Fibroblast of pulmonary artery (primary cell): ENCODE results near the gene IGFLR1.
A peak's percentile ranks its signal among the peaks of the same experiment; 100 is the strongest.

ENCODE experiments used
- DNase-seq: peaks from one replicate; pipeline ENCODE4 v3.0.0-alpha.2; 2010; ENCODE audit warnings: low read depth
- H3K4me3 ChIP-seq: replicated peaks from 2 replicates; pipeline ENCODE4 v1.5.1; 2011; ENCODE audit warnings: low read depth, mild to moderate bottlenecking, control low read depth, low read length, moderate library complexity
- CTCF ChIP-seq: IDR thresholded peaks from 2 replicates; pipeline ENCODE4 v1.5.1; 2011; ENCODE audit warnings: mild to moderate bottlenecking, control low read depth, low read length, inconsistent platforms; ENCODE audit errors: missing control alignments

IGFLR1 gene

DNA sequence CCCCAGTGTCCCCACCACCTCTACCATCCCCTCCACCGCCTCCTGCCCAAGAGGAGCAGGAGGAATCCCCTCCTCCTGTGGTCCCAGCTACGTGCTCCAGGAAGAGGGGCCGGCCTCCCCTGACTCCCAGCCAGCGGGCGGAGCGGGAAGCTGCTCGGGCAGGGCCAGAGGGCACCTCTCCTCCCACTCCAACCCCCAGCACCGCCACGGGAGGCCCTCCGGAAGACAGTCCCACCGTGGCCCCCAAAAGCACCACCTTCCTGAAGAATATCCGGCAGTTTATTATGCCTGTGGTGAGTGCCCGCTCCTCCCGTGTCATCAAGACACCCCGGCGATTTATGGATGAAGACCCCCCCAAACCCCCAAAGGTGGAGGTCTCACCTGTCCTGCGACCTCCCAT is 21.6 kb downstream of the IGFLR1 start:
- no peak for TF ChIP-seq CTCF
- DNase-seq: no peak
- no peak overlapping the region for H3K4me3 ChIP-seq

DNA sequence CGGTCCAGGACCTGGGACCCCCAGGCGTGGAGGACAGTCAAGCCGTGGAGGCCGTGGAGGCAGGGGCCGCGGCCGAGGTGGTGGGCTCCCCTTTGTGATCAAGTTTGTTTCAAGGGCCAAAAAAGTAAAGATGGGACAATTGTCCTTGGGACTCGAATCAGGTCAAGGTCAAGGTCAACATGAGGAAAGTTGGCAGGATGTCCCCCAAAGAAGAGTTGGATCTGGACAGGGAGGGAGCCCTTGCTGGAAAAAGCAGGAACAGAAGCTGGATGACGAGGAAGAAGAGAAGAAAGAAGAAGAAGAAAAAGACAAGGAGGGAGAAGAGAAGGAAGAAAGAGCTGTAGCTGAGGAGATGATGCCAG is 22.1 kb downstream of the IGFLR1 start:
- H3K4me3 ChIP-seq: no peak overlapping the region
- TF ChIP-seq CTCF: no peak
- no peak for DNase-seq

DNA sequence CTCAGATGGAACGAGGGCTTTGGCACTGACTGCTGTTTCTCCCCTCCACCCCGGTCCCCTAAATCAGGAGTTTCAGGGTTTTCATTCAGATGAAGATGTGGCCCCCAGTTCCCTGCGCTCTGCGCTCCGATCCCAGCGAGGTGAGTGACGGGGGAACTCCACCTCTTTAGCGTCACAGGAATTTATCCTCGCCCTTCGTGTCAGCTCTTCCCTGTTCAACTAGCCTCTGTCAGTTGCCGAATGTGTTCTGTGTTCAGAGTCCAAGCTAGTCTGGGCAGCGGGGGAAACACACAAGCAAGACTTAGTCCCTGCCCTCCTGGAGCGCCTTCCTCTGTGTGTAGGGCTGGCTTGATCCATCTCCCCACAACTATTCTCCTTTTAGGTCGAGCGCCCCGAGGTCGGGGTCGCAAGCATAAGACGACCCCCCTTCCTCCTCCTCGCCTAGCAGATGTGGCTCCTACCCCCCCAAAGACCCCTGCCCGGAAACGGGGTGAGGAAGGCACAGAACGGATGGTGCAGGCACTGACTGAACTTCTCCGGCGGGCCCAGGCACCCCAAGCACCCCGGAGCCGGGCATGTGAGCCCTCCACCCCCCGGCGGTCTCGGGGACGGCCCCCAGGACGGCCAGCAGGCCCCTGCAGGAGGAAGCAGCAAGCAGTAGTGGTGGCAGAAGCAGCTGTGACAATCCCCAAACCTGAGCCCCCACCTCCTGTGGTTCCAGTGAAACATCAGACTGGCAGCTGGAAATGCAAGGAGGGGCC is 22.7 kb downstream of the IGFLR1 start:
- peak overlapping the region; percentile 81 for H3K4me3 ChIP-seq
- no peak for DNase-seq
- TF ChIP-seq CTCF: no peak

- peak overlapping the region; percentile 81 for H3K4me3 ChIP-seq
- DNase-seq: peak; percentile 8
- no peak for TF ChIP-seq CTCF
Observed at GRCh38 chr19:35718345-35719041, 23.8 kb downstream of the IGFLR1 start.

DNA sequence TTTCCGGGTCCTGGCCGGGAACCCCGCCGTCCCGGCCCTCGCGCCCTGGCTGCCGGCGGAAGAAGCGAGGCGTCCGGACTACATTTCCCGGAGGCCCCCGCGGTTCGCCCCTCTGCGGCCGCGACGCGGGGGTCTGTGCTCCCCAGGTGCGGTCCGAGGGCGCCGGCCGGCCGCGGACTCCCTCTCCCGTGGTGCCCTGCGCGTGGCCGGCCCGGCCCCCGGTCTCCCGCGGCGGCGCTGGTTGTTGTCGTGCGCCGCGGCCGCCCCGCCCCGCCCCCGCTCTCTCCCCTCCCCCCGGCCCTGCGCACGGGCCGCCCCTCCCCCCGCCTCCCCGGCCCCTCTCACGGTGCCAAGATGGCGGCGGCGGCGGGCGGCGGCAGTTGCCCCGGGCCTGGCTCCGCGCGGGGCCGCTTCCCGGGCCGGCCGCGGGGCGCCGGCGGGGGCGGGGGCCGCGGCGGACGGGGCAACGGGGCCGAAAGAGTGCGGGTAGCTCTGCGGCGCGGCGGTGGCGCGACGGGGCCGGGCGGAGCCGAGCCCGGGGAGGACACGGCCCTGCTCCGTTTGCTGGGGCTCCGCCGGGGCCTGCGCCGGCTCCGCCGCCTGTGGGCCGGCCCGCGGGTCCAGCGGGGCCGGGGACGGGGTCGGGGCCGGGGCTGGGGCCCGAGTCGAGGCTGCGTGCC is 24.4 kb downstream of the IGFLR1 start, which contains the start of gene KMT2B:
TSS of gene KMT2B (plus strand) at position 339 of the 680 bp plus-strand sequence. CDS start at position 355, 16 bp downstream.
- TF ChIP-seq CTCF: no peak
- no peak for DNase-seq
- peak within 1 kb of the TSS; percentile 81 for H3K4me3 ChIP-seq

DNA sequence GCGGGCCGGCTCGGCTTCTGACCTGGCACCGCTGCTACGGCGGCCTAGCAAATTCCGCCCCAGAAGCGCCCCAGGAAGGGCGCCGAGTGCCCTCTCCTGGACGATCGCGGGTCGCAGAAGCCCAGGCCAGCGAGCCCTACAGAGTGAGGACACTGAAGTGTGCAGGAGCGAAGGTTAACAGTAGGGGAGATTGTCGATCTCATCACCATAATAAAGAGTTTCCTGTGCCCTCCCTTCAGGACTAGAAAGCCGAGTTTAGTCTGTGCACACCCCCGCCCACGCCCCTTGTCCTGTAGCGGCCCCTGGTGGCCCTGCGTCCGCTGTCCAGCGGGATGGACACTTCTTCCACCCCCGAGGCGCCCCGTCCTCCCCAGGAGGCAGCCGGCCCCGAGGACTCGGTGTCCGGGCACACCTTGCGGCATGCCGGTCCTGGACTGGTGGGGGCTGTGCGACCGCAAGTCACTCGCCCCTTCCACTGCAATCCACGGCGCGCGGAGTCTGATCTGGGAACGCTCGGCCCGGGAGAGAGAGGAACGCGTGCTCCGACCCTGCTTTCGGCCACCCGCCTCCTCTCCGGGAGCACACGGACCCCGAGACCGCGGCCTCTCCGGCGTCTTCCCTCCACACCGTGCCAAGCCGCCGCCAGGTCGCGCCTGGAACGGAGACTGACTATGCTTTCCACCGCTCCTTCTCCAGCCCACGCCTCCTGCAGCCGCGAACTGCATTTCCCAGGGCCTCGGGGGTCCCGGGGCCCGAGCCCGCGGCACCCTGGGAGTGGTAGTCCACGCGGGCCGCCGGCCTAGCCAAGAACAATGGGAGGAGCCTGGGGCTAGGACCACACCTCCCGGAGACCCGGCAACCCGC is 25.2 kb downstream of the IGFLR1 start:
- H3K4me3 ChIP-seq: peak overlapping the region; percentile 81
- TF ChIP-seq CTCF: peak; percentile 70
- DNase-seq: peak; percentile 96
